ENCODE results near the gene KIF25.

KIF25 gene

GRCh38 chr6:168049277-168049676 is 51.8 kb downstream of the KIF25 start:
- in situ Hi-C loops (cut with HindIII; ENCODE audit: low sequenced_read_pairs), result no loop called here

GRCh38 chr6:168049706-168050224 is 52.3 kb downstream of the KIF25 start:
- in situ Hi-C loops (cut with HindIII; ENCODE audit: low sequenced_read_pairs), result no loop called here

- in situ Hi-C loops (cut with HindIII; ENCODE audit: low sequenced_read_pairs), result no loop called here
These were observed 52.9 kb downstream of the KIF25 start for GRCh38 chr6:168050225-168050880.

GRCh38 chr6:168050881-168051586 is 53.6 kb downstream of the KIF25 start:
- in situ Hi-C loops (cut with HindIII; ENCODE audit: low sequenced_read_pairs), result no loop called here

- in situ Hi-C loops (cut with HindIII; ENCODE audit: low sequenced_read_pairs), result no loop called here
These were observed 54.2 kb downstream of the KIF25 start for GRCh38 chr6:168051648-168052047.

GRCh38 chr6:168052291-168052891 is 54.9 kb downstream of the KIF25 start:
- in situ Hi-C loops (cut with HindIII; ENCODE audit: low sequenced_read_pairs), result no loop called here

- in situ Hi-C loops (cut with HindIII; ENCODE audit: low sequenced_read_pairs), result no loop called here
These were observed 55.9 kb downstream of the KIF25 start for GRCh38 chr6:168053086-168053956.

GRCh38 chr6:168053957-168054471 is 56.5 kb downstream of the KIF25 start:
- in situ Hi-C loops (cut with HindIII; ENCODE audit: low sequenced_read_pairs), result no loop called here

- in situ Hi-C loops (cut with HindIII; ENCODE audit: low sequenced_read_pairs), result no loop called here
These were observed 57.5 kb downstream of the KIF25 start for GRCh38 chr6:168054765-168055560.

GRCh38 chr6:168055696-168056489 is 58.4 kb downstream of the KIF25 start:
- in situ Hi-C loops (cut with HindIII; ENCODE audit: low sequenced_read_pairs), result no loop called here

GRCh38 chr6:168056892-168057527 is 59.5 kb downstream of the KIF25 start:
- in situ Hi-C loops (cut with HindIII; ENCODE audit: low sequenced_read_pairs), result no loop called here

- in situ Hi-C loops (cut with HindIII; ENCODE audit: low sequenced_read_pairs), result no loop called here
These were observed 60.4 kb downstream of the KIF25 start for GRCh38 chr6:168057836-168058235.

GRCh38 chr6:168058691-168059551 is 61.5 kb downstream of the KIF25 start:
- in situ Hi-C loops (cut with HindIII; ENCODE audit: low sequenced_read_pairs), result no loop called here

- in situ Hi-C loops (cut with HindIII; ENCODE audit: low sequenced_read_pairs), result loop anchor here (10.0 kb wide), 1 partner anchor 64 kb away; no protein-coding TSS in a partner anchor
These were observed 63.1 kb downstream of the KIF25 start for GRCh38 chr6:168060521-168060931.

- in situ Hi-C loops (cut with HindIII; ENCODE audit: low sequenced_read_pairs), result loop anchor here (10.0 kb wide), 1 partner anchor 63 kb away; no protein-coding TSS in a partner anchor
These were observed 64.1 kb downstream of the KIF25 start for GRCh38 chr6:168061269-168062210.

Data from DLD1 (cell line).